COR-L47 (cell line): ENCODE data around the gene ZDHHC20.

Experiments
- DNase-seq: peaks from one replicate; lab custom pipeline; 2025; lab: John Stamatoyannopoulos, UW

ZDHHC20 gene, protein sequence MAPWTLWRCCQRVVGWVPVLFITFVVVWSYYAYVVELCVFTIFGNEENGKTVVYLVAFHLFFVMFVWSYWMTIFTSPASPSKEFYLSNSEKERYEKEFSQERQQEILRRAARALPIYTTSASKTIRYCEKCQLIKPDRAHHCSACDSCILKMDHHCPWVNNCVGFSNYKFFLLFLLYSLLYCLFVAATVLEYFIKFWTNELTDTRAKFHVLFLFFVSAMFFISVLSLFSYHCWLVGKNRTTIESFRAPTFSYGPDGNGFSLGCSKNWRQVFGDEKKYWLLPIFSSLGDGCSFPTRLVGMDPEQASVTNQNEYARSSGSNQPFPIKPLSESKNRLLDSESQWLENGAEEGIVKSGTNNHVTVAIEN

DNA sequence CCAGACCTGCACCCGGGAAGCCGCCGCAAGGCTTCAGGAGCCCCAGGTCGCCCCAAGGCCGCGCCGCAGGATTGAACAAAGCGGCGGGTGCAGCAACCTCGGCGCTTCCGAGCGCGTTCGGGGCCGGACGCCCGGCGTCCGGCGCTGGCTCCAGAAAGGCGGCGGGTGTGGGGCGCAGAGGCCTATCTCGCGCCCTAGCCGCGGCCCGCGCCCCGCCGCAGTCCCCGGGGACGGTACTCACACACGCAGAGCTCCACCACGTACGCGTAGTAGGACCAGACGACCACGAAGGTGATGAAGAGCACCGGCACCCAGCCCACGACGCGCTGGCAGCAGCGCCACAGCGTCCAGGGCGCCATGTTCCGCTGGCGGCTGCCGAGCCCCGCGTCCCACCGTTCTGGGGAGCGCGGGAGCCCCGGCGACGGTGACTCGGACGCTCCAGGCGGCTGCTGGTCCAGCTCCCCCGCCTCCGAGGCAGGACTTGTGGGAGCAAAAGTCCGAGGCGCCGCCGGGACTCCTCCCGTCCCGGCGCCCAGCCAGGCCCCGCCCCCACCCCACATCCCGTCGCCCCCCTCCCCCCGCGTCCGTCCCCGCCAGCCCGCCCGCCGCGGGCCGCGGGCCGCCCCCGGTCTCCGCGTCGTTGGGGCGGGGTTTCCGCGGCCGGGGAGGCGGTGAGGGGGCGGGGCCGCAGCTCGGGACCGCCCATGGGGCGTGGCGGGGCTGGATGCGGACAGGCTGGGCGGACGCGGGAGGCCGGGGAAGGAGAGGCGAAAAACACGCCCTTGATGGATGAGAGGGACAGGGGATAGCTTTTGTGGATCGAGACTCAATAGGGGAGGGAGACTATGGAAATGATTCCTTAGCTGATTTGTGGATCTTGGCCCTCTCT, at the start of gene ZDHHC20:
Gene ZDHHC20 (minus strand): TSS at position 491 of the 889 bp plus-strand sequence. CDS start 132 bp downstream, at position 359.
- peak; percentile 72 for DNase-seq

- DNase-seq, result no peak
Measured at GRCh38 chr13:21504379-21504778, 45.3 kb upstream of the ZDHHC20 start.

DNA sequence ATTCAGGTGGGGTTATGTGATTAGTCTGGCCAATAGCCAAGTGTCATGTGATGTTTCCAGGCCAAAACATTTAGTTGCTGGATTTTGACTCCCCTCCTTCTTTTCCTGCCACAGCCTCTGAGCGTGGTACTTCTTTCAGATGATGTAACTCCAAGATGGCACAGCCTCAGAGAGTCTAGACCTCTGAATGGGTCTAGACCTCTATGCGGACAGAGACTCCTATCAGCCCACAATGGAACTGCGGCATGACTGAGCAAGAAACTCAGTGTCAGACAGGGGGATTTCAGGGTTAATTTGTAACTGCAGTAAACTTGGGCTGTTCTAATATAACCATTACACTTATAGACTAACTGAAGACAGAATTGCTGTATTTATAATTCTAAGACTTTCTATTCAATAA, 42.6 kb upstream of the ZDHHC20 start:
- DNase-seq, result no peak

- no peak for DNase-seq
Measured at GRCh38 chr13:21486322-21486721, 27.2 kb upstream of the ZDHHC20 start.

DNA sequence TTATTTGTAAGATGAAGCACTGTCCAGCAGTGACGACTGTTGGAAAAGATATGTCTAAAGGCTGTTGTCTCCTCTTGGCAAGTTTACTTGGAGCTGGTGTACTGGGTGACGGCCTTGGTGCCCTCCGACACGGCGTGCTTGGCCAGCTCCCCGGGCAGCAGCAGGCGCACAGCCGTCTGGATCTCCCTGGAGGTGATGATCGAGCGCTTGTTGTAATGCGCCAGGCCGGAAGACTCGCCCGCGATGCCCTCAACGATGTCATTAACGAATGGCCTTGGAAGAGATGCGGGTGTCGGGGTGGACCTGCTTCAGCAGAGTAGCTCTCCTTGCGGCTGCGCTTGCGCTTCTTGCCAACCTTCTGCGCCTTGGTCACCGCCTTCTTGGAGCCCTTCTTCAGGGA, 24.6 kb upstream of the ZDHHC20 start:
- DNase-seq, result no peak

- DNase-seq, result no peak
Measured at GRCh38 chr13:21481359-21481758, 22.3 kb upstream of the ZDHHC20 start.

DNA sequence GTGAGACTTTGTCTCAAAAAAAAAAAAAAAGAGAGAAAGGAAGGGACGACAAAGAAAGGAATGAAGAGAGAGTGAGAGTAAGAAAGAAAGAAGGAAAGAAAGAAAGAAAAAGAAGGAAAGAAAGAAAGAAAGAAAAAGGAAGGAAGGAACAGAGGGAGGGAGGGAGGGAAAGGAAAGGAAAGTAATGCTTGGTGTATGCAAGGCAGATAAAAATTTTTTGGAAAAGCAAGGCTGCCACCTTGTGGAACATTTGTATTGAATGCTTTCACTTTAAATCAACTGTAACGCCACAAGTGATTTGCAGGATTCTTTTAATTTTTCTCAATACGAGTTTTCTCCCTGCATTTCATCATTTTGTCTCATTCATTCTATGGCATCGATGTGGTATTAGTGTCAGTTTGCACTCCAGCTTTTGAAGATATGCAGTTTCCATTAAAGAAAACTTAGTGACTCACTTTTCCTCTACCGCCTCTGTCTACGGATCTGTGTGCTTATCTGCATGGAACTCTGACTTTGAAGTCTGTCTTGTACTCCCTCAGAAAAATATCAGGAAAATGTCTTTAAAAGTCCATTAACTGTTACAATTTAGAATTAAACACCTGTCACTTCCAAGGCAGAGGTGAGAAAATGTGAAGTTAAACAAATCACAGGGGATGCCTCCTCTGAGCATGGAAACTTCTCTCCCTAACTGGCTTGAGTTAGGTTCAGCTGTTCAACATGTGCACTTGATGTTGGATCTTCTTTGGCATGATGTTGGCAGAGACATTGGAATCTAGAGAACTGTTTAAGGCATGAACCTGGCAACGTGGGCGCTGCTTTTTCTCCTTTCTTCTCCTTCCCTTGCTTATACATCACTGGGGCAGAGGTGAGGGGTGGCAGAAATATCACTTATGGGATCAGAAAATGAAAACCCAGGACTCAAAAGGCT, 20.0 kb upstream of the ZDHHC20 start:
- DNase-seq, result peak; percentile 50

GRCh38 chr13:21476893-21477472, 17.9 kb upstream of the ZDHHC20 start:
- peak; percentile 67 for DNase-seq

- DNase-seq, result no peak
Measured at GRCh38 chr13:21475115-21475514, 16.0 kb upstream of the ZDHHC20 start.

DNA sequence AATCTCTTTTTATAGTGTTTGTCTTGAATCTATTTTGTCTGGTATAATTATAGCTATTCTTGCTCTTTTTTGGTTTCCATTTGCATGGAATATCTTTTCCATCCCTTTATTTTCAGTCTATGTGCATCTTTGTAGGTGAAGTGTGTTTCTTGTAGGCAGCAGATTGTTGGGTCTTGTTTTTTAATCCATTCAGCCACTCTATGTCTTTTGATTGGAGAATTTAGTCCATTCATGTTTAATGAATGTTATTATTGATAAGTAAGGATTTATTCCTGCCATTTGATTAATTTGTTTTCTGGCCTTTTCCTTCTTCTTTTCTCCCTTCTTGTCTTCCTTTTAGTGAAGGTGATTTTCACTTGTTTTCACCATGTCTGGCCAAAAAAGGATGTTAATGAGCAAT, 11.7 kb upstream of the ZDHHC20 start:
- DNase-seq, result no peak

GRCh38 chr13:21466527-21466926, 7.4 kb upstream of the ZDHHC20 start:
- DNase-seq, result no peak

- no peak for DNase-seq
Measured at GRCh38 chr13:21465710-21466160, 6.6 kb upstream of the ZDHHC20 start.

DNA sequence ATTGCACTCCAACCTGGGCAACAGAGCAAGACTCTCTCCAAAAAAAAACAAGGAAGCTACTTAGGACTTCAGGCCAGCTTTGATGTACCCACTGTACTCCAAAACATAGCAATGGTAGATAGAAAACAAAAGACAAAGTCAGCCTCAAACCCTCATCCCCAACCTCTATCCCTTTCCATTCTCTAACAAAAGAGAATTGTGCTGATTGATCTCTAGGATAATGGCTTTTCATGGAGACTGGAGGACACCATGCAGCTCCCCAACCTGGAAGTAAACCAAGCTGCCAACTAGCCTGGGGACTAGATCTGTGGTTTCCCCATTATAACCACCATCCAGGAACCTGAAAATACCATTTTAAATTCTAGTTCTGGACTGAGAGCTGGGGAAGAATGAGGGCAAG, 4.3 kb upstream of the ZDHHC20 start:
- no peak for DNase-seq

DNA sequence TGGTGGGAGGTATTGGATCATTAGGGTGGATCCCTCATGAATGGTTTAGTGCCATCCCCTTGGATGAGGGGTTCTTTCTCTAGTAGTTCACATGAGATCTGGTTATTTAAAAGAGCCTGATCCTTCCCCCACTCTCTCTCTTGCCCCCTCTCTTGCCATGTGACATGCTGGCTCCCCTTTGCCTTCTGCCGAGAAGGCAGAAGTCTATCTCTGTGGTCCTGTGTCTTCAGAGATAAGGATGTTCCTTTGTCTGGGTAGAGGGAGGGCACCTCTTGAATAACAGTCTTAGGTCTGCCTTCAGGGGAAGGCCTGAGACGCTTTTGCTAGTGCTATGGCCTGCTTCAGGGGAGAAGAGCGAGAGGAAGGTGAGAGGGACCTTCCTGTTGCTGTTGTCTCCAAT, 2.0 kb upstream of the ZDHHC20 start:
- no peak for DNase-seq

- DNase-seq, result peak; percentile 27
Measured at GRCh38 chr13:21458451-21458812, 671 bp downstream of the ZDHHC20 start.

GRCh38 chr13:21453387-21454081, 5.6 kb downstream of the ZDHHC20 start:
- no peak for DNase-seq

- DNase-seq, result no peak
Measured at GRCh38 chr13:21450936-21451335, 8.2 kb downstream of the ZDHHC20 start.

GRCh38 chr13:21446656-21447055, 12.4 kb downstream of the ZDHHC20 start:
- DNase-seq, result no peak

GRCh38 chr13:21445759-21446158, 13.3 kb downstream of the ZDHHC20 start:
- DNase-seq, result no peak

DNA sequence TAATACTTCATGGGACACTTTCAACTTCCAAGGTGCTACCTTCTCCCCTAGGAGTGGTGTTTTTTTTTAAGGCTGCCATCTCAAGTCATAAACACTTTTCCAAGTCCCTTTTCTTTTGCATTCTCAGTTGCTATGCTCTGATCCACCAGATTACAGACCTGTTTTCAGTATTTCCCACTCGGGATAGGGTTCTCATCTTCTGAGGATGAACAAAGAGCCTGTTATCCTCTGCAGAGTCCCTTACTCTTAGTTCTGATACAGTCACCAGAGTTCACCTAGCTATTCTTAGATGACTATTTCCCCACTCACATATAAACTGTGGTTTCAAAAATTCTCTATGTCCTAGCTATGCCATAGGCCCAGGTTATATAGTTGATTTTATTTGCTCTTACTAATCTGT, 15.9 kb downstream of the ZDHHC20 start:
- DNase-seq, result no peak

GRCh38 chr13:21436582-21436981, 22.5 kb downstream of the ZDHHC20 start:
- DNase-seq, result no peak
